Measurements from ENCODE around the gene TULP1.

GRCh38 chr6:35468181-35468979, 44.3 kb downstream of the TULP1 start, which contains the start of gene RPL10A:
- TF ChIP-seq MAX (IDR thresholded peaks at IDR 0.05; ENCODE audit: low read depth, low read length) = peak; percentile 95
- TF ChIP-seq CTCF (IDR thresholded peaks at IDR 0.05; ENCODE audit: low read depth, low read length) = peak; percentile 96
- peak; percentile 100 for TF ChIP-seq POLR2A (IDR thresholded peaks at IDR 0.05; ENCODE audit: extremely low read depth, insufficient read length)
- TF ChIP-seq MYC (IDR thresholded peaks at IDR 0.05; ENCODE audit: low read depth, low read length) = peak; percentile 100

All from NB4 (cell line).